Esophagus squamous epithelium (tissue), 5 donors: ENCODE measurements around the gene CCSAP. TPM values are rescaled to one million over a fixed set of nuclear protein-coding genes. Genes with fewer than 3 reads are reported as not detected.
A peak's percentile ranks its signal among the peaks of the same experiment; 100 is the strongest.
"Not testable (repeated sequence)": the region's sequence is repeated elsewhere in the genome, so short reads cannot be mapped to it uniquely, and the experiment has no call there.

Experiments
- DNase-seq: peaks from one replicate; lab custom pipeline; 2025; lab: John Stamatoyannopoulos, UW
- H3K27ac ChIP-seq, 4 donors: fragments of 200-600 bp; sonication (generic); one replicate each; pipeline ENCODE4 v1.5.1; 2016 to 2019; ENCODE audit warnings: mild to moderate bottlenecking in 1 of 4
- H3K27me3 ChIP-seq, 4 donors: fragments of 200-600 bp; sonication (generic); 1 replicate in 3 of 4; 2 replicates in 1 of 4; pipeline versions ENCODE4 v1.5.1 to v1.6.0; 2017 to 2021; ENCODE audit warnings: antibody characterized with exemption in 1 of 4
- H3K36me3 ChIP-seq, 3 donors: fragments of 200-600 bp; sonication (generic); one replicate each; pipeline ENCODE4 v1.5.1; 2016 to 2019
- H3K4me1 ChIP-seq, 3 donors: fragments of 200-600 bp; sonication (generic); one replicate each; pipeline ENCODE4 v1.5.1; 2017 to 2019
- H3K4me3 ChIP-seq, 4 donors: fragments of 200-600 bp; sonication (generic); 1 replicate in 3 of 4; 2 replicates in 1 of 4; pipeline ENCODE4 v1.5.1; 2016 to 2019; ENCODE audit warnings: mild to moderate bottlenecking in 2 of 4, moderate library complexity in 1 of 4
- H3K9me3 ChIP-seq, 3 donors: fragments of 200-600 bp; sonication (generic); one replicate each; pipeline ENCODE4 v1.5.1; 2016 to 2019
- CTCF ChIP-seq, 6 experiments: fragments of 450-650 bp in 4 of 6; fragments of 200-600 bp in 2 of 6; sonication (generic) in 2 of 6; IDR thresholded peaks; one replicate each; pipeline ENCODE4 v1.5.1; 2016 to 2019; ENCODE audit warnings: antibody characterized with exemption in 6 of 6, mild to moderate bottlenecking in 4 of 6, moderate library complexity in 4 of 6
- POLR2A ChIP-seq, 4 donors: fragments of 450-650 bp; IDR thresholded peaks; one replicate each; pipeline ENCODE4 v1.6.1; 2017; ENCODE audit warnings: antibody characterized with exemption in 4 of 4, mild to moderate bottlenecking in 4 of 4, moderate library complexity in 3 of 4
- WGBS, 2 donors: methylation state at CpG; one replicate each; pipeline ENCODE4 v1.1.5; 2018; 5-methylcytosine and 5-hydroxymethylcytosine counted together
- intact Hi-C: fragments of 100-400 bp; cut with DNase I; formaldehyde crosslinking; loops from one replicate; pipeline ENCODE4 v1.15.0; 2022
- total RNA-seq, 4 donors: library from RNA; depleted of rRNA; stranded (reverse); fragments of >200 nt; gene quantifications; one replicate each; pipeline ENCODE4 v1.1.0, GENCODE V29; 2016
- donor health status: DM: yes; HTN: yes; CAD: no.

CCSAP gene
- total RNA-seq, 4 donors from 2014 or later: 1.6 to 5.3 (median 4.5) TPM

- intact Hi-C loops: no loop called here
- WGBS, 2 donors: 88 to 95% methylated on average over 7 of the region's 7 CpGs
- DNase-seq: no peak
Observed at GRCh38 chr1:229328598-229329362, 14.1 kb downstream of the CCSAP start.

GRCh38 chr1:229327765-229328164, 15.1 kb downstream of the CCSAP start:
- H3K27ac ChIP-seq, DNase-seq, H3K4me1 ChIP-seq, H3K4me3 ChIP-seq, H3K27me3 ChIP-seq, H3K9me3 ChIP-seq, intact Hi-C loops: not testable (repeated sequence)
- H3K36me3 ChIP-seq: peaks cover 0 to 54% (median 0%) of the 10 kb centered on the region in 3 donors
- WGBS, 2 donors: 82 to 85% methylated on average over 6 of the region's 6 CpGs

More at GRCh38 chr1:229328598-229329362, 14.1 kb downstream of the CCSAP start:
- Histone ChIP-seq H3K27me3 (no peaks in the 10 kb centered on the region), H3K9me3 (no peaks in the 10 kb centered on the region), H3K27ac (no peak overlapping the region), H3K4me3 (no peak overlapping the region), H3K36me3 (peaks cover 0 to 43% (median 0%) of the 10 kb centered on the region in 3 donors), H3K4me1 (peaks cover 0 to 6% (median 0%) of the 10 kb centered on the region in 3 donors)
- TF ChIP-seq POLR2A (IDR thresholded peaks at IDR 0.05) (no peak), CTCF (IDR thresholded peaks at IDR 0.05) (no peak)

GRCh38 chr1:229326601-229327000, 16.2 kb downstream of the CCSAP start:
- DNase-seq: no peak
- no peak overlapping the region for H3K4me3 ChIP-seq

GRCh38 chr1:229325853-229326487, 16.9 kb downstream of the CCSAP start:
- Histone ChIP-seq H3K36me3 (peaks cover 0 to 67% (median 0%) of the 10 kb centered on the region in 3 donors), H3K27ac (peak overlapping the region in 1 of 4 donors; percentile 49), H3K9me3 (no peaks in the 10 kb centered on the region)

More at GRCh38 chr1:229326601-229327000, 16.2 kb downstream of the CCSAP start:
- no peak for TF ChIP-seq CTCF (IDR thresholded peaks at IDR 0.05)
- no peak for TF ChIP-seq POLR2A (IDR thresholded peaks at IDR 0.05)
- intact Hi-C loops: no loop called here
- Histone ChIP-seq H3K27ac (no peak overlapping the region), H3K9me3 (no peaks in the 10 kb centered on the region), H3K36me3 (peaks cover 0 to 61% (median 0%) of the 10 kb centered on the region in 3 donors), H3K27me3 (no peaks in the 10 kb centered on the region), H3K4me1 (peaks cover 0 to 6% (median 0%) of the 10 kb centered on the region in 3 donors)
- 91% methylated on average over 9 to 12 of the region's 12 CpGs for WGBS, 2 donors

GRCh38 chr1:229325401-229325800, 17.4 kb downstream of the CCSAP start:
- H3K27me3 ChIP-seq: no peaks in the 10 kb centered on the region
- peak overlapping the region in 2 of 4 donors; percentile 12 to 27 for H3K4me3 ChIP-seq
- DNase-seq: no peak
- H3K36me3 ChIP-seq: peaks cover 0 to 70% (median 0%) of the 10 kb centered on the region in 3 donors
- H3K27ac ChIP-seq: peak overlapping the region in 1 of 4 donors; percentile 49
- WGBS, 2 donors: 68 to 80% methylated on average over 2 of the region's 2 CpGs
- TF ChIP-seq POLR2A (IDR thresholded peaks at IDR 0.05): no peak
- TF ChIP-seq CTCF (IDR thresholded peaks at IDR 0.05): no peak
- peaks cover 0 to 6% (median 0%) of the 10 kb centered on the region in 3 donors for H3K4me1 ChIP-seq
- intact Hi-C loops: no loop called here
- no peaks in the 10 kb centered on the region for H3K9me3 ChIP-seq

More at GRCh38 chr1:229325853-229326487, 16.9 kb downstream of the CCSAP start:
- TF ChIP-seq CTCF (IDR thresholded peaks at IDR 0.05): no peak
- WGBS, 2 donors: 64 to 66% methylated on average over 10 of the region's 10 CpGs
- Histone ChIP-seq H3K4me3 (peak overlapping the region in 2 of 4 donors; percentile 12 to 27), H3K4me1 (peaks cover 0 to 6% (median 0%) of the 10 kb centered on the region in 3 donors), H3K27me3 (no peaks in the 10 kb centered on the region)
- no peak for DNase-seq
- intact Hi-C loops: no loop called here
